DMS53 (cell line): ENCODE results near the gene INA.
A peak's percentile ranks its signal among the peaks of the same experiment; 100 is the strongest.

Experiments used
- DNase-seq: peaks from one replicate; lab custom pipeline; 2025; lab: John Stamatoyannopoulos, UW

Gene INA

DNA sequence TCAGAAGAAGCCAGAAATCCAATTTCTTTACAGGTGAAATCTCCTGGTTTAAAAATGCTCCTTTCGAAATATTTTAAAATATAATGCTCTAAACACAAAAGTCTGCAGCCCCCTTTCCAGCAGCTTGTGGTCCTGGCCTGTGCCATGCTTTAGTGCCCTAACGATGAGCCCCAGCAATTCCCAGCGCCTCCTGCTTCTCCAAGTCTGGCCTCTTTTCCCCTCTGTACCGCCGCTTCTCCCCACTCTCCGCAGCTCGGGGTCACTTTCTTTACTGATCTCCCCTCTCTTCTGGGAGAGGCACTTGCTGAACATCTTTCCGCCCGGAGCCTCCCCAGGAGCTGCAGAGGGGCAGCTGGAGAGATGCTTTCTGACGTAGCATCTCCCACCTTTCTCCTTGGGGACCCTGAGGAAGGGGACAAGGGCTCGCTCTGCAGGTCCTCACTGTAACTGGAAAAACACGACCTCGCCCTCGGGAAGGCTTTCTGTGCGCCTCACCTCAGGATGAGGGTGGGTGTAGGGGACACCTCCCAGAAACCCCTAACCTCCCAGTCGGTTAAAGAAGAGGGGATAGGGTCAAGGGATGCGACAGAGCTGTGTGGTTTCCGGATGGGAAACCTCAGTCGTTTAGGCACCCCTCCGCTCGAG is 565 bp upstream of the INA start:
- no peak for DNase-seq

DNA sequence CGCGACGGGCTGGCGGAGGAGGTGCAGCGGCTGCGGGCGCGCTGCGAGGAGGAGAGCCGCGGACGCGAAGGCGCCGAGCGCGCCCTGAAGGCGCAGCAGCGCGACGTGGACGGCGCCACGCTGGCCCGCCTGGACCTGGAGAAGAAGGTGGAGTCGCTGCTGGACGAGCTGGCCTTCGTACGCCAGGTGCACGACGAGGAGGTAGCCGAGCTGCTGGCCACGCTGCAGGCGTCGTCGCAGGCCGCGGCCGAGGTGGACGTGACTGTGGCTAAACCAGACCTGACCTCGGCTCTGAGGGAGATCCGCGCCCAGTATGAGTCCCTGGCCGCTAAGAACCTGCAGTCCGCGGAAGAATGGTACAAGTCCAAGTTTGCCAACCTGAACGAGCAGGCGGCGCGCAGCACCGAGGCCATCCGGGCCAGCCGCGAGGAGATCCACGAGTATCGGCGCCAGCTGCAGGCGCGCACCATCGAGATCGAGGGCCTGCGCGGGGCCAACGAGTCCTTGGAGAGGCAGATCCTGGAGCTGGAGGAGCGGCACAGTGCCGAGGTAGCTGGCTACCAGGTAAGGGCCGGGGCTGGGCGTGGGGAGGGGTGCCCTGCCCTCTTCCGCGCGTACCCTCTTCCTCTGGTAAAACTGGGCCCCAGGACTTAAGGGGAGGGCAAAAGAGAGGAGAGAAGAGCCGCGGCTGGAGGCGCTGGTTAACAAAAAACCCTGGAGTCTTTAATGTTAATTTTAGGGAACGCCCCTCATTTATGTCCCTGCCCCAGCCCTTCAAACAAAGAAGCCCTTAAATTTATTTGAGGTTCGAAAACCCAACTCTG is 987 bp downstream of the INA start:
- DNase-seq = peak; percentile 69

DNA sequence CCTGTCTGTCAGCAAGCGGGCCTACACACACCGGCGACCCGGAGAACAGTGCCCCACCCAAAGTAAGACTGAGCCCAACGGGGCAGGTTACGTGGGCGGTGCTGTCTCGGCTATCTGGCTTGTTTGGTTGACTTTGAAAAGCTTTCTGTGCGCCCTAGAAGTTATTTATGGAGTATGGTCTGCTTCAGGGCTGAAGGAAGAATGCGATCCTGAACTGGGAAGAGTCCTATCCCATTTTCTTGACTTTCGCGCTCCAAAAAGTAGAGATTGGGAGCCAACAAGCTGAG is 1.5 kb downstream of the INA start:
- no peak for DNase-seq

DNA sequence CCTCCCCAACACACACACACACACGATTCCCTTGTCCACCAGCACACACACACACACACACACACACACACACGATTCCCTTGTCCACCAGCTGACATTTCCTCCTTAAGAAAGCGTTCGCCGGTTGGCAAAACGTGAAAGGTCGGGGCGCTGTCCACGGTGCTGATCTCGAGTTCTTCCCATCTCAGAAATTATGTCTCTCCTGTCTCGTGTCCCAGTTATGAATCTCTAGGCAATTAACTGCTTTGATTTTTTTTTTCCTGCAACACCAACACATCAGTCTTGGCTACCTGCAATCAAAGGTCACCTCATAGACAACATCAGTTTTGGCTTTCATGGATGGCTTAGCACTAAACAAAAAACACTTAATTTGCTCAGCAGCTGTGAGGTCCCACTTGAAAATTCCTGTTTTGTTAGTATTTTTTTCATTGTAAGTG is 1.9 kb downstream of the INA start:
- peak; percentile 78 for DNase-seq

DNA sequence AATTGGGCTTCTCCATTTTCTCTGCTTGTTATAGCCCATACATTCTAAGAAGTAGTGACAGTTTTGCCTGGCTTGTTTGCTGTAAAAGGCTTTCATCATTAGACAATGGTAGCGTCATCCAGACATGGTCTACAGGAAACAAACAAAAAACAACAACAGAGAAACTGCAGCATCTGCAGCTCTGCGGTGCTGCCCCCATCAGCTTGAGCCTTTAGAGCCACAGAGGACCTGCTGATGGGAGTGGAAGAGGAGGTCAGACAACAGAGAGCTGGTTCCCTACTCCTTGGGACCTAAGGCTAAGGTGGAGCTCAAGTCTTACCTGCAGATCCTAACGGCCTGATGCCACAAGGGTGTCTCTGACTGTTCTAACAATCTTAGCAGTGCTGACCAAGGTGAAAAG is 3.1 kb downstream of the INA start:
- no peak for DNase-seq

DNA sequence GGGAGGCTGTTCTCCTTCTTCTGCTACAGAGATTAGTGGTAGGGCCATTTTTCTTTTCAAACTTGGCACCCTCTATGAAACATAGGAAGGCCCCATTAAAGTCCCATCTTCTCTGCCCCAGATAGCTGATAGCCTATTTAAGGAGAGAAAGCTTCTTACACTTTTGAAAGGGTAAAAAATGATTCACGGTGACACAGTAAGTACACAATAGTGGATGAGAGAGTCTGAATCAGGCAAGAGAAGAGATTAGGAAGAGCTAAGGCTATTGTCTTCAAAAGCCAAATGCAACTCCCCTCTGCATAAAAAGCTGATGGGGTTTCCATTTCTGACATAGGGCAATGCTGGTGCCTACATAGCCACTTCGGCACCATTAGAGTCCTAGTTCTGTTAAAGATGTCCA is 3.6 kb downstream of the INA start:
- no peak for DNase-seq

DNA sequence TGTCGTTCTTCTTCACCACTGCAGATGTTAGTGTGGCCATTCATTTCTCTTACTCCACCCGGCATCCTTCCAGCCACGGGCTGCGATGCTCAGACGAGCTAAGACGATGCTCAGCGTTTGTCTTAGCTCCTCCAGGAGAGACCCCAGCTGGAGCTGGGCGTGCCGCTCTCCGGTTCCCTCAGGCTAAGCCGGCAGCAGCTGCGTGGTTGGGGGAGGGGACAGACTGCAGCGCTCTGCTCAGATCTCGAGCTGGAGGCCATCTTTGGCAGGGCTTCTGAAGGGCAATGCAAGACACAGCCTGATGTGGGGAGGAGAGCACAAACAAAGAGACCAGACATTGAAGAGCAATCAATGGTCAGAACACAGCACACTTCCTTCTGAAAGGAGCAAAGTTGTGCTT is 4.8 kb downstream of the INA start:
- DNase-seq = peak; percentile 67

DNA sequence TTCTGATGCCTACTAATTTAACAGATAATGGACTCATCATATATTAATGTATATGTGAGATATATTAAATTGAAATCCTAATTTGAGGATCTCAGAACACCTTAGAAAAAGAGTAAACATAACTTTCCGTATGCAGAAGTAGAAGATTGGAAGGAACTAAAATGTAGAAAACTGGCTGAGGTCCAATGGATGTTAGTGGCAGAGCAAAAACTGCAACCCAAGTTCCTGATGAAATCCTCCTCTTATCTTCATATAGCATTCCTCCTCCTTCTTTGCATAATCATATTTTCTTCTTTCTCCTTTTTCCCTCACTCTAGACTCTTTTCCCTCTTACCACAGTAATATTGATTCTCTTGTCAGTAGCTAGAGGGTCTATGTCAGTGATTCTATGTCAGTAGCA is 6.0 kb downstream of the INA start:
- DNase-seq = no peak

DNA sequence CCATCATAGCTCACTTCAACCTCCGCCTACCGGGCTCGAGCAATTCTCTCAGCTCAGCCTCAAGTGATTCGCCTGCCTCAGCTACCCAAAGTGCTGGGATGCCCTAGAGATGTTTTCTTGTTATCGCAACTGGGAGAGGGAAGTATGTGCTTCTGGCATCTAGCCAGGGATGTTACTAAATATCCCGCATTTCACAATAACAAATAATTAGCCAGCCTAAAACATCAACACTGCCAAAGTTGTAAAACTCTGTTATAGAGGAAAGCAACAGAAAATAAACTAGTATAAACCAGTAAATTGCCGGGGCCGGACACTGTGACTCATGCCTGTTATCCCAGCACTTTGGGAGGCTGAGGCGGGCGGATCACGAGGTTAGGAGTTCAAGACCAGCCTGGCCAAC is 7.2 kb downstream of the INA start:
- DNase-seq = no peak

DNA sequence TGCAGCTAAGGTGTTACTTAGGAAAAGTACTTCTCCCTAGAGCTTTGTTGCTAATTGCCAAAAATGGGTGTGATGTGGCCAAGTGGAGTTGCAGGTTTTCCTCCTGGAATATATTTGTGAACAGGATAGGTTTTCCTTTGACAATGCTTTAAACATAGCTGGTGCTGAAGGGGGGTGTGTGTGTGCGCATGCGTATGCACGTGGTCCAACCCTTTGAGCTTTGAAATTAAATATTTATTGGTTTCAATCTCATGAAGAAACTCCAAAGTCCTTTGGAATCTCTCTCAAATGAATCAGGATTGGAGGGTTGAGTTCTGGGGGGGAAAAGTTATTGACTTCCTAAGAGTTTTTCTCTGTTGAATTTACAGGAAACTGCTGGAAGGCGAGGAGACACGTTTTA is 11.1 kb downstream of the INA start:
- DNase-seq = no peak

DNA sequence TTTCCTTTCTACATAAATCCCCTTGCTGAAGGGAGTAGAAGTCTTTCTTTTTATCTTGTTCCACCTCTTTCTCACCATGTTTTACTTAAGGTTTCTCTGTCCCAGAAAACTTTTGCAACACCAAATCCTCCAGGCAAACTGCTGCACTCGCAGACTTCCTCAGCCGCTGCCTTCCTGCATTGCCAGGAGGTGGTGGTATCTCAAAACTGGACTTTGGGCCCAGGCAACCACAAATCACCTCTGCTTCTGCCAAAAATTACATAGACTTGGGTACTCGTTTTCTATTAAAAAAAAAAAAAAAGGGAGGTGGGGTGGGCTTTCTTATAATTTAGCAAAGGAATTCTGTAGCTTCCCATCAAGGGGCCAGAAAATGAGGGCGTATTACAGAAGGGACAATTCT is 14.7 kb downstream of the INA start:
- DNase-seq = no peak

DNA sequence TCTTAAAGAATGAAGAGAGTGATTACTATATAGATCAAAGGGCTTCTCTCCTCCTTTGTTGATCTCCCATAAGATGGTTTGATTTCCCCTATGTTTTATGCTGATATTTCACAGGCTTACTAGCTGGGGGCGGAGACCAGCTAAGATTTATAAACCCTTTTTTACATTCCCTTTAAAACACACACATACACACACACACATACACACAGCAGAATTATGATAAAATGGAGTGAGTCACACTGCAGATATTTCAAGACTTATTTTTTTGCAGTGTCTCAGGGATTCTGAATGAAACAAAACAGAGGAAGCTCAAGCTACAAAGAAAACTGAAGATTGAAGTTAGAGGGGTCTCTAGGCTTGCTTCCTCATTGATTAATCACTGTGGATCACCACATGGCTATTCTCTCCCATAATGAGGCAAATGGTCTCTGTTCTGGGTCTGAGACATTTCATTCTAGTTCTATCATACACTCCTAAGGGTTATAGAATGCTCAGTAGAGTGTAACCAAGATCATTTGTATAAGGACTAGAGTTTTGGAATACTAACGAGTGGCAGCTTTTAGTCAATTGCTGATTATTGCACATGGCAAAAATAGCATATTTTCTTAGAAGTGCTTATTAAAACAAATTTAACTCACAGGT is 18.6 kb downstream of the INA start:
- no peak for DNase-seq

DNA sequence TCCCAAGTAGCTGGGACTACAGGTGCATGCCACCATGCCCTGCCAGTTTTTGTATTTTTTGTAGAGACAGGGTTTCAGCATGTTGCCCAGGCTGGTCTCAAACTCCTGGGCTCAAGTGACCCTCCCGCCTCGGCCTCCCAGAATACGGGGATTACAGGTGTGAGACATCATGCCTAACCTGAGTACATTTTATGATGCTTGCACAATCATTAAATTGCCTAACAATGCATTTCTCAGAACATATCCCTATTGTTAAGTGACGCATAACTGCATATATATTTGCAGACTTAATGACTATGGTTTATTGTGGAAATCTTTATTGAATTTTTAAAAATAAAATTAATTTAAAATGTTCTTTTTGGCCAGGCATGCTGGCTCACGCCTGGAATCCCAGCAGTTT is 30.7 kb downstream of the INA start:
- DNase-seq = no peak

DNA sequence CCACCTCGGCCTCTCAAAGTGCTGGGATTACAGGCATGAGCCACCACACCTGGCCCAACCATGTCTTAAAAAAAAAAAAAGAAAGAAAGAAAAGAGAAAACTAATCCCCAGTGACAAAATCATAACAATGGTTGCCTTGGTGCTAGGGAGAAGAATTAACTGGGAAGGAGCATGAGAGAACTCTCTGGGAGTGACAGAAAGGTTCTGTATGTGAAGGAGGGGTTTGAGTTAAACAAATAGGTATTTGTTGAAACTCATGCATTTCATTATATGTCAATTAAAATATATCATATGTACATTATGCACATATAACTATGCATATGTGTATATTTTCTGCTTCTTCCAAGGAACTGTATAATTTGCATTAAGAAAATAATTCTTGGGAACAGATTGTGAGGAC is 33.3 kb downstream of the INA start:
- no peak for DNase-seq

DNA sequence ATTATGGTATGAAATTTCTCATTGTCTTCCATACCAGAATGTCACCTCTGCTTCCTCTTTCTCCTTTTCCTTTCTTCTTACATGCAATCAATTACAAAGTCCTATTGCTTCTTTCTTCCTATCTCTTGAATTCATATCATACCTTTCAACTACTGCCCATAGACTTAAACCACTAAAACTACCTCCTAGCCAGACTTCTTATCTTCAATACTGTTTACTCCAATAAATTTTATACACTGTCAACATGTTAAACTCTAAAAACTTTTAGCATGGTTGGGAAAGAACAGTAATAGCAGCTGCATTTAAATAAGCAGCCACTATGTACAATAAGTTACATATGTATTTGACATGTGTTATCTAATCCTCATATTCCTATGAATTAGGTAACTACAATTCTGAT is 39.1 kb downstream of the INA start:
- DNase-seq = no peak

DNA sequence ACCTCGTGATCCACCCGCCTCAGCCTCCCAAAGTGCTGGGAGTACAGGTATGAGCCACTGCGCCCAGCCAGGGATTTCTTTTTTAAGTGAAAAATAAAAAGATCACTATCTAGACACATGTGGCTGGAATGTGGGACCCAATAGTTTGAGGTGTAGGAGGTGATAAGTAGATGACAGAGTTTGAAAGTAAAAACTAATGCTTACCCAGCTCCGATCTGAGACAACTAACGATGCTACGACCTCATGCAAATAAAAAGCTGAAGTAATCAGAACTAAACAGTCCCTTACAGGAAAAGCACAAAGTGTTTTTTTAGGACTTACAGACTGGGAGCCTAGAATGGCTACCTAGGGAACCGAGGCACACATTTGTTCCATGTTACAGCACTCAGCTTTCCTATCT is 51.0 kb downstream of the INA start:
- no peak for DNase-seq

DNA sequence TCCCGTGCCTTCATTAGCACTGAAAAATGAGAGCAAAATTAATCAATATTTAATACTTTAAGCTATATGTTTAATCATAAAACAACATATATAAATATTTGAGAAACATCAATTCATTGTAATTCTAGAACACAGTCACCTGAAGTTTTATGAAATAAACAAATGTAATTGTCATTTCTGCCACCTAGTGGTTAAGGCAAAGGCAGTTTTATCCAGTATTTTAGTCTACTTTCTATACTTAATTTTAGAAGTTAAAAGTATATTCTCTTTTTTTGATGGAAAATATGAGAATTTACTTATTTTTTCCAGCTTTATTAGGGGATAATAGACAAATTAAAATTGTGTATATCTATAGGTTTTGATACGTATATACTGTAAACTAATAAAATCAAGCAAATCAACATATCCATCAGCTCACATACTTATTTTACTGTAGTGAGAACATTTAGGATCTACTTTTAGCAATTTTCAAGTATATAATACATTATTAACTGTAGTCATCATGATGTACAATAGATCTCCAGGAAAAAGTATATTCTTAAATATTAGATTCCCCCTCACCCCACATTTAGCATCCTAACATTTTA is 57.1 kb downstream of the INA start:
- DNase-seq = peak; percentile 46

DNA sequence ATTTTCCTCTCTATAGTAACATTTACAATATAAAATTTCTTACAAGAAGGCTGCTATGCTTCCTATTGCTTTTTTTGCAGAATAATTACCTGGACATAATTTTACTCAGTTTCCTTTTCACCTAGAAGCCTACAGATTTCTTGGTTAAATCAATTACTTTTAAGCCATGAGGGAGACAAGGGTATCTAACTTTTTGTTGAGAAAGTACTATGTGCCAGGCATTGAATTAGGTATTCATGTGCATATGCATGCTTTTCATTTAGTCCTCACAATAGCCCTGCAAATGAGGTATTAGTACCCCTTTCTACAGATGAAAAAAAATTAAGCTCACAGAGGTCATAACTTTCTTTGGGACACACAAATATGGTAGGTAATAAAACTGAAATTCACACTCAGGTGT is 57.6 kb downstream of the INA start:
- DNase-seq = no peak

DNA sequence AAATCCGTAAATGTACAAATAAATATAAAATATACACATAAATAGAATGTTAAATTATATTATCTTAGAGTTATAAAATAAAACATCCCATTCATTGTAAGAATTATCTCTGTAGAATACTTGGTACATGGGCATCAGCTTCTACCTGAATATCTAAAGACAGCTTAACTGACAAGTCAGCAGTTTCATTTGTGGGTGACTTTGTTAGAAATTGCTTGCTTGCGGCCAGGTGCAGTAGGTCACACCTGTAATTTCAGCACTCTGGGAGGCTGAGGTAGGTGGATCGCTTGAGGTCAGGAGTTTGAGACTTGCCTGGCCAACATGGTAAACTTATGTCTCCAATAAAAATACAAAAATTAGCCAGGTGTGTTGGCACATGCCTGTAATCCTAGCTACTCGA is 59.4 kb downstream of the INA start:
- DNase-seq = no peak
